ENCODE data around the gene EML2.

EML2 gene

GRCh38 chr19:45598267-45599001 is 40.8 kb downstream of the EML2 start:
- peak; percentile 32 for DNase-seq (ENCODE audit: low spot score)
- no peak for TF ChIP-seq CTCF (IDR thresholded peaks at IDR 0.05; ENCODE audit: extremely low read depth, missing control alignments)

GRCh38 chr19:45597425-45598111 is 41.6 kb downstream of the EML2 start:
- TF ChIP-seq CTCF (IDR thresholded peaks at IDR 0.05; ENCODE audit: extremely low read depth, missing control alignments): no peak
- DNase-seq (ENCODE audit: low spot score): peak; percentile 7

GRCh38 chr19:45595814-45596213 is 43.4 kb downstream of the EML2 start:
- TF ChIP-seq CTCF (IDR thresholded peaks at IDR 0.05; ENCODE audit: extremely low read depth, missing control alignments): no peak
- DNase-seq (ENCODE audit: low spot score): peak; percentile 10

- no peak for TF ChIP-seq CTCF (IDR thresholded peaks at IDR 0.05; ENCODE audit: extremely low read depth, missing control alignments)
- peak; percentile 8 for DNase-seq (ENCODE audit: low spot score)
Measured at GRCh38 chr19:45593520-45593919, 45.7 kb downstream of the EML2 start.

GRCh38 chr19:45592366-45592765 is 46.8 kb downstream of the EML2 start:
- DNase-seq (ENCODE audit: low spot score): no peak
- no peak for TF ChIP-seq CTCF (IDR thresholded peaks at IDR 0.05; ENCODE audit: extremely low read depth, missing control alignments)

- TF ChIP-seq CTCF (IDR thresholded peaks at IDR 0.05; ENCODE audit: extremely low read depth, missing control alignments): no peak
- DNase-seq (ENCODE audit: low spot score): no peak
Measured at GRCh38 chr19:45591638-45592005, 47.6 kb downstream of the EML2 start.

GRCh38 chr19:45591004-45591637 is 48.1 kb downstream of the EML2 start:
- DNase-seq (ENCODE audit: low spot score): no peak
- no peak for TF ChIP-seq CTCF (IDR thresholded peaks at IDR 0.05; ENCODE audit: extremely low read depth, missing control alignments)

Measured in GM20000 (cell line).